COLO829 (cell line): ENCODE data around the gene CDK5R2.

Experiments
- DNase-seq: peaks from one replicate; pipeline ENCODE4 v3.0.0; 2012; ENCODE audit warnings: low spot score

CDK5R2 gene

DNA sequence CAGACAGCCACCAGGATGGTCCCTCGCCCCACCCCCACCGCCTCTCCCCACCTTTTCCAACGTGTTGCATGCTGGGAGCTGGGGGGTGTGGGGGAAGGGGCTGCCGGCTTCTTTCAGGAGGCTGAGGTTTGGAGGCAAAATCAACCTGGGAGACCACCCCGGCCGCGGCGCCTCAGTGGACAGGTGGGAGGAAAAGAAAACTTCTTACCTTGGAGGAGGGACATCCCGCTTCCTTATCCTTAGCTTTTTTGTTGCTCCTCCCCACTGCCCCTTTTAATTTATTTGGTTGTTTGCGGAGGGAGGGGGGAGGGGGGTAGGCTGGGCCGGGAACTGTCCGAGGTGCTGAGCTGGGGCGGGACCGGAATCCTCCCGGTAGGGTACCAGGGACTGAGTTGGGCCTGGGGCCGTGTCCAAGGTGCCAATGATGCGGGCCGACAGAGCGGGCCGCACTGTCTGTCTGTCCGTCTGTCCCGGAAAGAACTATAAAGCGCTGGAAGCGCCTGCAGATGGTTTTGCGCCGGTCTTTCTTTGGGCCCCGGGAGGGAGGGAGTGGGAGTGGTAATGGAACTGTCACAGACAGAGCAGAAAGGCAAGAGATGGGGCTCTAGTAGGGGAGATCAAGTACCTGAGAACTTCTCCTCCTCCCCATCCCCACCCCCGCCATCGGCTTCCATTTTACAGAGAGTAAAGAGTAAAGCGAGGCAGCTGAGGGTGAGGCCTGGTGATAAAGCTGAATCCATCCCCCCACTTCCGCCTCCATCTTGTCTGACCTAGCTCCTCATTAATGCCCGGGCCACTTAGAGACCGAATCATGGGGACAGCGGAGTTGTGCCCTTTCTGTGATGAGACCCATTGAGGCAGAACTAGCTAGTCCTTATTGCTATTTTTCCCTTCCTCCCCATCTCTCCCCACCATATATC lies 2.4 kb downstream of the CDK5R2 start:
- peak; percentile 70 for DNase-seq

DNA sequence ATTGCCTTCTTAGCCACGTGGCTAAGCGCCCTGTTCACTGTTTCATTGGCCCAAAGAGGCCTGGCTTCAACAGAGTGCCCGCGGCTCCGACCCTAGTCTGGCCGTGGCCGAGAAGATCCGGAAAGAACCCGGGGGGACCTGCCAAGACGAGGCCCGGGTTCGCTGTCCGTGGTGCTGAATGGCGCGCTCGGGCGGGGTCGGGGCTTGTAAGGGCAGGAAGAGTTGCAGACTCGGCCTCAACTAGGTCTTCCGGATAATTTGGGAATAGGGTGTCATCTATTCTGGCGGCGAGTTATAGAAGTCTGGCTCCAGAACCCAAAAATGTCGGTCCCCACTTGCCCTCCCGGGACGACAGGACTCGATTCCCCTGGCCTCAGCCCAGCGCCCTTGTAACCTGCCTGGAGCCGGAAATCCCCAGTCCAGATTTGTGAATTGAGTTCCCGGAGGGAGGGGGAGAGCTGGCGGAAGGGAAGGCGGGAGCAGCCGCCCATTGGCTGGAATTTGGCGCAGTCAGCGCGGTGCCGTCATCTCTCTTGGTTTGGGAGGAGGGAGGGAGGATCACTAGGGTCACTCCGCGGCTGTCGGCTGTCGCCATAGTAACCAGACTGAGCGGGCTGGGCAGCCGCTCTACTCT lies 3.5 kb downstream of the CDK5R2 start:
- peak; percentile 96 for DNase-seq

DNA sequence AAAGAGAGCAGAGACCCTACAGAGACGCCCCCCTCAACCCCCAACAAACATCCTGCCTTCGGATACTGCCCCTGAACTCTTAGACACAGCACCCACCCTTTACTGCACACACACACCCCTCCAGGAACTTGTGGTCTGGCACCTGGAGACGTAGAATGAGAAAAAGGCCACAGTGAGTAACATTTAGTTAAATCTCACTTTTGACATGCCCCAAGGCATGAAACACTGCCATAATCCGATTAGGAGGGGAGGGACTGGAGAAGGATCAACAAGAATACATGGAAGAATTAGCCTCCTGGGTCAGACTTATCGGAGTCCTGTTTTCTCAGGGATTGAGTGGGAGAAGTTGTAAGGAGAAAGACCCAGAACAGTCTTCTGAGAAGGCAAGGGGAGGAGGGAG lies 4.1 kb downstream of the CDK5R2 start:
- no peak for DNase-seq

DNA sequence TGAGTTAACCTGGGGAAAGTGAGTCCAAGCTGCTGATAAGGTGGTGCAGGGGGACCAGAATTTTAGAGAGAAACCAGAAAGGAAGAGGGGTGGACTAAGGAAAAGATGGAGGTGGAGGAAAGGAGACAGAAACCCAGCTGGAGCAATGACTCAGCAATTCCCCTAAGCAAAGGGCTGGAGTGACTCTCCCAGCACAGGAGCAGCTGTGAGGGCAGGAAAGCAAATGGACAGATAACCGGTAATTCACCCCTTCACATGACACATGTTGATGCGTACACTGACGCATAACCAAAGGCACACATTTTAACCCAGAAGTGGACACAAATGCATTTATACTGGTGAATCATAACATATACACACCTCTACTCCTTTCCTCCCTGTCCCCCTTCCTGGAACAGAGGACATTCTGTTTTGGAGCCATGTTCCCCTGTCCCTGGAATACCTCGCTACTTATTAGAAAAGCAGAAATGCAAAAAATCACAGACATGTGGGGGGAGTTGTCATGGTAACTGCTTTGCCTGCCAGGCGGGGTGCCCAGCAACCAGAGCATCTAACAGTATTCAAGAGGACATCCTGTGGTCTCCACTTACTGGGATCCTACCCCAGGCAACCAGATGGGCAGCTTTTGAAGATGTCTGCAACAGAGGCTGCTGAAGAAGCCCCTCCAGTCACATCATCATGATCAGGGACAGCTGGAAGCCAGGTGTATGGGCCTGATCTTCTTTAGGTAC lies 4.7 kb downstream of the CDK5R2 start:
- peak; percentile 61 for DNase-seq

DNA sequence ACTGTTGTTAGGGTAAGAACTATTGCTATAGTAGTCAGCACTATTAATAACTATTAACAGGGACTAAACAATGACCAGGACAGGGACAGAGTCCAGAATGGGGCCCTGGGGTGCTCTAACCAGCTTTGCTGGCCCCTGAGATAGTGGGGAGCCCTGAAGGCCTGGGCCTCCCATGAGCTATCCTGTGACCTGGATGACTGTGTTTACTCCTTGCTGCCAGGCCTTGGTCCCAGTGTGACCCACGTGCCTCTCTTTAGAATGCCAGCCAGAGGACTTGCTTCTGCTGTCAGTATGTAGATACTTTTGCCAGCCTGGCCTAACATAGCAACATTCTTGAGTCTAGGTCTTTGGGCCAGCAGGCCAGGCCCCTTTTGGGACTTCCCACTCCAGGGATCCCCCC lies 11.4 kb downstream of the CDK5R2 start:
- no peak for DNase-seq

DNA sequence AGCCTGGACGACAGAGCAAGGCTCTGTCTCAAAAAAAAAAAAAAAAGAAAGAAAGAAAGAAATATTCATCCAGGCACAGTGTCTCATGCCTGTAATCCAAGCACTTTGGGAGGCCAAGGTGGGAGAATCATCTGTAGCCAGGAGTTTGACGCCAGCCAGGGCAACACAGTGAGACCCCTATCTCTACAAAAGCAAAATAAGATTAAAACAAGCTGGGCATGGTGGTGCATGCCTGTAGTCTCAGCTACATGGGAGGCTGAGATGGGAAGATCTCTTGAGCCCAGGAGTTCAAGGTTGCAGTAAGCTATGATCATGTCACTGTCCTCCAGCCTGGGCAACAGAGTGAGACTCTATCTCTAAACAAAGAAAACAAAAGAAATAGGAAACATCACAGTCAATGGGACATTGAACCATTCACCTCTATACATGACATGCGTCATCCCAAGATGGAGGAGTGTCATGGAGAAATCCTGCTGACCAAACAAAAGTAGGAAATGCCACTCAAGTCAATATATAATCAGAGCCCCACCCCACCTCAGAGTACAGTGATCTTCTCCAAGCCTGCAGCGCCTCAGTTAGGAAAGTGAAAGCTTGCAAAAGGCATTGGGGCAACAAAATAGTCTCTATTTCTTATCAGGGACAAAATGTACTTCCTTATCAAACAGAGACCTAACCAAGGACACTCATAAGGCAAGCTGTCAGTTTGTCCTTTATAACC lies 15.8 kb downstream of the CDK5R2 start:
- DNase-seq, result no peak

DNA sequence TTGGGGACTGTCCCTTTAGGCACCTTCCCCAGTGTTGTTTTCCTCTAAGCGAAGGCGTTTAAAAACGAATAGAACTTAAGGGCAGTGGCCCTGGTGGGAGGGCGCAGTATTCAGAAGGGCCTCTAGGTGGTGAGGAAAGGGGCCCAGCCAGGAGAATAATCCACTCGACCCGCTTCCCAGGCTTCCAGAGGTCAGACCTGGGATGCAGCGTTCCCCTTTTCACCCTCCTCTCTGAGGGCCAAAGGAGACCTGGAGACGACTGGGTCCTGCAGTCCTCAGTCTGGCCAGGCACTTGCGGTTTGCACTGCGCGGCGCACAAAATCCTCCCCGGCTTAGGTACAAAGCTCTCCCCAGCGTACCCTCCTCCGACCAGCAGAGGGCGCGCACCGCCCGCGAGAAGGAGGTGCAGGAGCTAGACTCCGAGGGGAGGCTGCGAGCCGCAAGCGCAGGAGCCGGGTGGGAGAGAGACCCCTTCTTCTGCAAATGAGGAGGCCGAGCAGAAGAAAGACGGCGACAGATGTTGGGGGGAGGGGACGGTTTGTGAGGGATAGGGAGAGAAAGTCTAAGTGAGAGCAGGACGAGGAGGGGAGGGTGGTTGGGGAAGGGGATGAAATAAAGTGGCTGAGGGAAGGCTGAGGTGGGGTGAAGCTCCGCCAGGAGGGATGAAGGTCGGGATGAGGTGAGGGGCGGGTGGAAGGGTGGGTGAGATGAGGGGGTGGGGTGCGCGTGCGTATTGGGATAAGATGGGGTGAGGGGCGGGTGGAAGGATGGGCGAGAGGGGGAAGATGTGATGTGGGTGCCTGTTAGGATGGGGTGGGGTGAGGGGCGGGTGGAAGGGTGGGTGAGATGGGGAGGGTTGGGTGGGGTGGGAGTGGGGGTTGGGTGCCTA lies 20.6 kb downstream of the CDK5R2 start:
- DNase-seq, result peak; percentile 79

DNA sequence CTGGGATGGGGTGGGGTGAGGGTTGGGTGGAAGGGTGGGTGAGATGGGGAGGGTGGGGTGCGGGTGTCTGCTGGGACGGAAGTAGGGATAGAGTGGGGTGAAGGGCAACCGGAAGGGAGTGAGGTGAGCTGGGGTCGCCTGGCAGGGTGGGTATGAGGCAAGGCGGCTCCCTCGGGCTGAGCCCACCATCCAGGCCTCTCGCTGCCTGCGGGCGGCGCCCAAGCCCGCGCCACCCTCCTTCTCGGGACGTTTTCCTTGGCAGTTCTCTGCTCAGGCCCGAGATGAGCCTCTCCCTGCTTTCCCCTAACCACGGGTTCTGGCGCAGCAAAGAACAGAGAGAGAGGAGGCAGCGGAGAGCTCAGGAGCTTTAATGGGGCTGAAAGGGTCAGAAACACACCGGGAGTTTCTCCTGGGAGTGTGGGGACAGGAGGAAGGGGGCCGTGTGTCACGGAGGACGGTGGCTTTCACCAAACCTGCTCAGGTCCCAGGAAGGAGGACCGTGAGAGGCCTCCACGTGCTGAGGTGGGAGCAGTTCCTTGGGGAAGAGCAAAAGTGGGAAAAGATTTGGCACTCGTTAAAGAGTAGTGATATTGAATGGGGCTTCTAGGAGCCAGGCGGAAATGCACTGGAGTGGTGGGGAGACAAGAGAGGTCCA lies 21.4 kb downstream of the CDK5R2 start:
- DNase-seq, result no peak

DNA sequence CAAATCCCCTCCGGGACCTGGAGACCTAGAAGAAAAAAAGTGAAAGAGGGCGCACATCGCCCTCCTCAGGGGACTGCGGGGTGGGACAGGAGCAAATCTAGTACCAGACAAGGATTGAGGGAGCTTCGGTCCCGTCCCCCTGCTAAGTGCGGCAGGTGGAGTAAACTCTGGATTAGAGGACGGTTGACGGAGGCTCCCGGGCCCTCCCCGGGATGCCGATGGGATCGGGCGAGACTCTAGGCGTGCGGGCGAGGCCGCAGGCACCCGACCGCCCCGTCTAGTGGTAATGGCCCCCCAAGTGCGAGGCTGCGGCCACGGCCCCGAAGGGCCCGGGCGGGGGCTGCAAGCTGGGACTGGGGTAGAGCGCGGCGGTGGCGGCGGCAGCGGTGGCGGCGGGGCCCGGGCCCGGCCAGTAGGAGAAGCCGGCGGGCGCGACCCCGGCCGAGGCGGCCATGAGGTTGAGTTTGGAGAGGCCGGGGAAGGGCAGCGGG lies 22.0 kb downstream of the CDK5R2 start:
- no peak for DNase-seq

DNA sequence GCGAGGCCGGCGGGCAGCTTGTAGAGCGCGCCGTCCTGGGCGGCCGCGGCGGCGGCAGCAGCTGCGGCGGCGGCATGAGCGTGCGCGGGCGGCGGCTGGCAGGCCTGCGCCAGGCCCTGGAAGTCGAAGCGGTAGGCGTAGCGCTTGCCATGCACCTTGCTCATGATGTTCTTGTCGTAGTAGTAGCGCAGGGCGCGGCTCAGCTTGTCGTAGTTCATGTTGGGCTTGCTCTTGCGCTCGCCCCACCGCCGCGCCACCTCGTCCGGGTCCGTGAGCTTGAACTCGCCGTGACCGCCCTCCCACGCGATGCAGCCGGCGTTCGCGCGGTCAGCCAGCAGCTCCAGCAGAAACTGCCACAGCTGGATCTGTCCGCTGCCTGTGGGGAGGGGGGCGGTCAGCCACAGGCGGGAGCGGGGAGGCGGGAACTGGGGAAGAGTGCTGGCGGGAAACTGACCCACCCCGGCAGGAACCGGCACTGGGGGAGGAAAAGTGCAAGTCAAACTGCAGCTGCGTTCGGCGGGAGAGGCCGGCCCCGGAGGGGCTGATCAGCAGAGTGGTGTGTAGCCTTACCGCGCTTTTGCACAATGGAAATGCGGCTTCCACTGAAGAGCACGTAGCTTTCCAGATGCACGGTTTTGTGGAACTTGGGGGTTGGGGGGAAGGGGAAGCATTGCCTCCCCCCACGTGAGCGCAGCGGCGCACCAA lies 22.6 kb downstream of the CDK5R2 start:
- no peak for DNase-seq

DNA sequence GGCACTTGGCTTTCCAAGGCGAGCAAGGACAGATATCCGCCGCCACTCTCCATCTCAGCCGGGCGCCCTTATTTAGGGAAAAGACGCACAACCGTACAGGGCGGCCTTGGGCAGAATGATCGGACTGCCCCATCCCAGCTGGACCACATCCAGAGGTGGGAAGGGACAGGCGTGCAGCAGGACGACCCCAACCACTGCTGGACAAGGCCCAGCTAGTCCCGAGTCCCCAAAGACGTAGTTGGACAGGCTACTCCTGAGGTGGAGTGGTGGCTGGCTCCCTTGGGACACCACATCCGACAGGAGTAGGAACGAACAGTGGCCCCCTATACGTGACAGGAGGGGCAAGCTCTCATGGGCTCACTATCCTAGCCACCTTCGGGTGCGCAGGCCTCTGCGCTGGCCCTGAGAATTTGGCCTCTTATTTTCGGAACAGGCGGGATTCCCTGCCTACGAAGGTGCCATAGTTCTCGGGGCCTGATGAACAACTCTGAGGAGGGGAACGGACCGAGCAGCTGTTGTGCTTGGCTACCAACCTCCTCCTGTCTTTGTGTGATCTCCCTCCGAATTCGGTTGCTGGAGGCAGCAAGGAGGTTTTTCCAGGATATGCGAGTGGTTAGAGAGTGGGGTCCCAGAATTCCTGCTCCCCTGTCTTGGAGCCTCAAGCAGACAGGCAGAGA lies 23.3 kb downstream of the CDK5R2 start:
- DNase-seq, result no peak

DNA sequence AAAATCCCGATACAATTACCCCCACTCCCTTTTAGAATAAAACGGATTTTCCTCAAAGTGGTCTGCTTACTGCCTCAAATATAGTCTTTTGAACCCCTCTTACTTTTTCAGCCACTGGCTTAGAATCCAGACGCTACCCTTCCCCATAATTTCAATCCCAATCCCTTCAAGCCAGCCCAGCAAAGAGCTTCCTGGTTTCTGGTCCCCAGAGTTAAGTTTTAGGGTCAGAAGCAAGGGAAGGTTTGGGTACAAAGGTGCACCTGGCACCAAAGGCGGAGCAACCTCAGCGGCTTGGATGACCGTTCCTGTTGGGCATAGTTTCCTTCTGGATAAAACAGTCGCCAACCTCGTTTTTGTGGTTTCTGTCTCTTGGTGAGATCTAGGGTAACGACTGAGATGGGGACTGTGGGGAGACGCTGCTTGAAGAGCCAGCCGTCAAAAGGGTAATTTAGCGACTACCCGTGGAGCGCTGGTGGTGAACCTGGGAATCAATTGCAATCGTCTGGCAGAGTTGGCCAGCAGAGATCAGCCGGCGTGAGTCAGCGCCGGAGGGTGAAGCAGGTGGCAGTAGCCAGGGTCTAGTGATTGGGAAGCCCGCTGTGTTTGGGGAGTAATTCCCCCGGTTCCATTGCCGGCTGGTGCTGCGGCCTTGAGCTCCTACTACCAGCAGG lies 23.9 kb downstream of the CDK5R2 start:
- DNase-seq, result no peak

DNA sequence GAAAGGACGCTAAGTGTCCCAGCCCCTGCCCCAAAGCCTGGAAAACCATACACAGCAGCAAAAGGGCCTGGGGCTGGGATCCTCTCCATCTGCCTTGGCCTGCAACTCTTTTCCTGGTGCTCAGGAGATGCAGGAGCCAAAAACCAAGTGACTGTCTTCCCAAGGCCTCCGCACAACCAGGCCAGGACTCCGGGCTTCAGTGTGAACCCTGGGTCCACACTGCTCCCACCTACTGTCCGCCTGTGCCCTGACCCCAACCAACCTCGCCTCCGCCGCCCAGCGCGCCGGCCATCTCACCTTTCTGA lies 24.4 kb downstream of the CDK5R2 start:
- no peak for DNase-seq

DNA sequence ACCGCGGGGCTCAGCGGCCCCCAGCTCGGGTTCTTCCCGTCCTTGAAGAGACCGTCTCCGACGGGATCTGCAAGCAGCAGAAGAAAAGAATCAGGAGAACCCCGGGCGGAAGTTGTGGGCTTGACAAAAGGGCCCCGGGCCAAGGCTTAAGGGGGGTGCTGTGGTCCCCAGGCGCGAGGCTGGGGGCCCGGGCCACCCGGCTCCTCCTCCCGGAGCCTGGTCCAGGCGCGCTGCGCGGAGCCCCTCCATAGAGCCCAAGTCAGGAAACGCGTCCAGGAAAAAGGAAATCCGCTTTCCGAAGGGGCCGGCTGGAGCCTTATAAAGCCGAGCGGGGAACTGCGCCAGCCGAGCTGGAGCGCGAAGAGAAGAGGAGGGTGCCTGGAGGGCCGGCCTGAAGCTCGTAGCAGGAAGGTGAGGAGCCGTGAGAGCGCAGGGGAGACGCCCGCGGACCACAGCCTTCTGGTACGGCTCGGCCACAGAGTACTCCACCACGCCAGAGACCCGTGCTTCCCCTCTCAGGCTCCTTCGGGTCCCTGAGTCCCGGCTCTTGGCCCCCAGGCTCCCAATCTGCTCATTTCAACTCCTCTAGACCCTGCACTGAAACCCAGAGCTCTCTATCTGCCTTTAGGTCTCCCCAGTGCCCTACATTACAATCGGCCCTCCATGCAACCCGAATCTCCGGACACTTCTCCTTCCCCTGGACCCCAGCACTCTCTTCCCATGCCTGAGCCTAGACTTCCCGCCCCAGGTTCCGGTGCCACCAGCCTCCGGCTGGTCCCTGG lies 25.0 kb downstream of the CDK5R2 start:
- DNase-seq, result no peak

DNA sequence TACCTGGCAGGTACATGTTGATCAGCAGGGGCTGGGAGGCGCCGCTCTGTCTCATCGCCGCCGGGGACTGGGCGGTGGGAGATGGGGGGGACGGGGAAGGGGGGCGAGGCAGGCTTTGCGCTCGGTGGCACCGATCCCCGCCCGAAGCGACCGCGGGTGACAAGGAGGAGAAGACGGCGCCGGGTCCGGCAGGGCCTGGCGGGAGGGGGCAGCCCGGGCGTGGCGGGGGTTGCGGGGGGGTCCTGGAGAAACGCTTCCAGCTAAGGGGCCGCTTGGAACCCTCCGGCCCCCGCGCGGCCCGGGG lies 25.5 kb downstream of the CDK5R2 start, which contains the start of gene FEV:
FEV (minus strand) TSS at position 164 of the 304 bp plus-strand sequence; CDS start at position 55, 109 bp downstream.
- DNase-seq, result no peak

DNA sequence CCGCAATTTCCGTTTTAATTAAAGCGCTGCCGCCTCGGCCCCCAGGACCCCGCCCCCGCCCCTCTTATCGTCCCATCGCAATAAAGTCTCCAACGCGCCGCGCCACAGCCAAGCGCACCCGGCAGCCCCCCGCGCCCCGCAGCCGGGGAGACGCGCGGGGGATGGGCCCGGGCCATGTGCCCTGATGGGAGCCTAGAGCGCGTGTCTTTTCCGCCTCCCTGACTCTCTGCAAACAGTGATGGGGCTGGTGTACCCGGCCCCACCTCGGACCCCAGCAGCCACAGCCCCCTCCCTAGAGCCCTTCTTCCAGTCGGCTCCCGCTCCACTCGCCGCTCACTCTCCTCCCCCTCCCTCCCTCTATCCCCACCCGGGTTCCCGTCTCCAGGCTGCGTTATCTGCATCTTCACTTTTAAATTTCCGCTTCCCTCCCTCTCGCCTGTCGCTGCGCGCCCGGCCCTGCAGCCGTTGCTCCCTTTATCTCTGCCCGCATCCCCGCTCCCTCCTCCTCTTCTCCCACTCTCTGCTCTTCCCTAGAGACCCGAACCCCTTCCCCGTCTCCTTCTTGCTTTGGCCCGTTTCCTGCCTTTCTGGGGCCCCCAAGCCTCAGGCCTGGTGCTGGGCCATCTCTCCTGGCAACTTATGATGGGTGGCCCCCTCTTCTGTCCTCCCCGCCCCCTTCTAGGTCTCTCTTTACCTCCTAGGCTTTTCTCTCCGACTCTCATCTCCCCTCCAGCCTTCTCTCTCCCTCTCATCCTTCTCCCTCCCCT lies 26.0 kb downstream of the CDK5R2 start:
- DNase-seq, result no peak

DNA sequence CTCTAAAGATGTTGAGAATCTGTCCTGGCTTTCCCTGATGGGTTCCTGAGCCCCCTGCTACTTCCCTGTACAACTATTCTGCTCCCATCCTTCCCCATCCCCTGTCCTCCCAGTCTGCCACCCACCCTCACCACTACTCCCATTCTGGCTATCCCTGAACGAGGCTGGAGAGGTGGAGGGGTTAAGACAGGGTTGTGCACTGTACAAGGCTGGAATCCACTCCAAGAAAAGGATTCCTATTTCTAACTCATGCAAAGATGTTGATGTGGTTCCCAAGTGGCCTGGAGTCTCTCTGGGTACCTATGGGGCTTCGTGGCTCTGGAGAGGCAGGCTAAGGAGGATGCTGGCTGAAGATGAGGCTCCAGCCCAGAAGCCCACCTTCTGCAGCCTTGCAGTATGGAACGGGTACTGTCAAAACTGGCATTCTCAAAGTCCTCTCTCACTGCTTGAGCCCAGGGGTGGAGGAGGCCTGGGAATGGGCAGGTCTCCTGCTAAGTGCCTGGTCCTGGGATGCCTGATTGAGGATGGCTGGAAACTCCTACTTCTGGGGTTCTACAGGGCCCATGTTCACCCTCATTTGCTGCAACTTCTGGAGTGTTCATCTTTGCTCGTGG lies 26.8 kb downstream of the CDK5R2 start:
- no peak for DNase-seq
